ENCODE measurements around the gene ZFYVE21.
"Not testable (repeated sequence)": the region's sequence is repeated elsewhere in the genome, so short reads cannot be mapped to it uniquely, and the experiment has no call there.

The ZFYVE21 gene

DNA sequence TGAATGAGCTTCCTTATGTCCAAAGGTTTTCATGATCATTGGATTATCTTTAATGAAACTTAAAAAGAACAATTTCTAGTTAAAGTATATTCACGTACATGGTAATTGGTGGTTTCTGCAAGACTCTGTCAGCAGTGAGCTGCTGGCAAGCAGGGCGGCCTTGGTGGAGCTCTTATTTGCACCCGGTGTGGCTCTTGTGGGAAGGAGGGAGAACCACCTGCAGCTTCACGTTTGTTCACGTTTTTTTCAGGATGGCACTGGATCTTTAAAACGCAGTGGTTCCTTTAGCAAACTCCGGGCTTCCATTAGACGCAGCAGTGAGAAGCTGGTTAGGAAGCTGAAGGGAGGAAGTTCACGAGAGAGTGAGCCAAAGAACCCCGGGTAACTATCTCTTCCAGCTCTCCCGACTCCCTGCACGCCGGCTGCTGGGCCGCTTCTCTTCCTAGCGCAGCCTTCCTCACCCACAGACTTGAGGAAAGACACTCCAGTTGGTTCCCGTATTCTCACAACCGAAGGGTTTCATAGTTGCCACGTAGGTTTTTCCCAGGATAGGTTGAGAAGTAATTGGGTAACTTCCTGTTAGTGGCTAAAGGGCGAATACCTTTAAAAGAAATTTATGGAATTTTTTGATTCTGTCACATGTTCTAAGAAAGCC lies 28.7 kb upstream of the ZFYVE21 start:
- CTCF ChIA-PET, result no interaction called here
- Mint-ChIP-seq H3K27me3 (no peaks in the 10 kb centered on the region), H3K27ac (no peak overlapping the region), H3K36me3 (peaks cover 32% of the 10 kb centered on the region), H3K9me3 (no peaks in the 10 kb centered on the region), H3K4me3 (no peak overlapping the region), H3K4me1 (no peaks in the 10 kb centered on the region)
- DNase-seq, result no peak

GRCh38 chr14:103687712-103688111 lies 27.9 kb upstream of the ZFYVE21 start:
- CTCF ChIA-PET, result interaction anchor here (0.9 kb wide), 1 partner anchor 9 kb away, joined by 3 read pairs; no protein-coding TSS in a partner anchor
- Mint-ChIP-seq H3K4me1 (no peaks in the 10 kb centered on the region), H3K36me3 (peaks cover 31% of the 10 kb centered on the region), H3K9me3 (no peaks in the 10 kb centered on the region), H3K4me3 (no peak overlapping the region), H3K27ac (no peak overlapping the region), H3K27me3 (no peaks in the 10 kb centered on the region)
- DNase-seq, result no peak

GRCh38 chr14:103688441-103688840 lies 27.2 kb upstream of the ZFYVE21 start:
- H3K9me3 Mint-ChIP-seq, result no peaks in the 10 kb centered on the region
- no peak overlapping the region for H3K27ac Mint-ChIP-seq
- DNase-seq, result no peak
- no peak overlapping the region for H3K4me3 Mint-ChIP-seq
- H3K36me3 Mint-ChIP-seq, result peaks cover 26% of the 10 kb centered on the region
- no peaks in the 10 kb centered on the region for H3K4me1 Mint-ChIP-seq
- CTCF ChIA-PET, result interaction anchor here (0.9 kb wide), 1 partner anchor 10 kb away, joined by 3 read pairs; no protein-coding TSS in a partner anchor
- no peaks in the 10 kb centered on the region for H3K27me3 Mint-ChIP-seq

DNA sequence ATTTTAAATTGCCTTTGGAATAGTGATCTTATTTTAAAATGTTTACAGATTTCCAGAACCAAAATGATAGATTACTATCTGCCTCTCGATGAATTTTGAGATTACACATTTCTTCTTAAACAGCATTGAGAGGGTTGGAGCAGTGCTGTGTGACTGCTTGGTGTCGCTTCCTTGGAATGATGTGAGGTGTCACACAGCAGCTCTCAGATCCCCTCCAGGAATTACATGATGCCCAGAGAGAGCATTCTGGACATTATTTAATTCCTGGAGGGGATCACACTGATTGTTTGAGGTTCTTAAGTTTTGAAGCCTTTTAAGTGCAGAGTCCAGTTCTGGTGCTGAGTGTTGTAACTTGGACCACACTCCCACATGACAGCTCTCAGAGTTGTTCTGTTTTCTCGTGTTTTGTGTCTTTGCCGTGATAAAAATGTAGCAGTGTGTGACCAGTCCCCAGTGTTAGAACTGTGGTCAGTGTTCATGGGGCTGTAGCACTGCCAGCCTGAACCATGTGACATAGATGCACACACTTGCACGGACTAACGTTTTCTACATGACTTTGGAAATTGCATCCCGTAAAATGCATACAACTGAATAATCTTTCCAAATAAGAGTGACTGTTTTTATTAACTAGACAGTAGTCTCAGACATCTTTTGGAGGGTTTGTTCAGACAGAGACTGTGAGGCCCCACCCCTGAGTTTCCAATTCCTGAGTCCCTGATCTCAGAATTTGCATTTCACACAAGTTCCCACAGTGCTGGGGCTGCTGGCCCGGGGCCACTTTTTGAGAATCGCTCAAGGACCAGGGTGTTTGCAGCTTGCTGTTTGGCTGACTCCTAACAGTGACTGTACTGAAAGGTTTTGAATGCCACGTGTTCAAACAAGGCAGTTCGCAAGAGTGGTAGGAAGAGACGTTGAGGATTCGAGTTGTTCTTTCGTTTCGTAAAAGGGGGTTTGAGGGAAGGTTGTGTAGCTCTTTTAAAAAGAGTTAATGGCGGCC lies 26.4 kb upstream of the ZFYVE21 start:
- CTCF ChIA-PET, result no interaction called here
- no peaks in the 10 kb centered on the region for H3K27me3 Mint-ChIP-seq
- no peaks in the 10 kb centered on the region for H3K9me3 Mint-ChIP-seq
- no peak overlapping the region for H3K27ac Mint-ChIP-seq
- peaks cover 30% of the 10 kb centered on the region for H3K36me3 Mint-ChIP-seq
- DNase-seq, result no peak
- H3K4me1 Mint-ChIP-seq, result no peaks in the 10 kb centered on the region
- H3K4me3 Mint-ChIP-seq, result no peak overlapping the region

- Mint-ChIP-seq H3K27ac (peak overlapping the region; percentile 33), H3K9me3 (no peaks in the 10 kb centered on the region), H3K4me1 (no peaks in the 10 kb centered on the region), H3K4me3 (no peak overlapping the region), H3K27me3 (no peaks in the 10 kb centered on the region), H3K36me3 (peaks cover 27% of the 10 kb centered on the region)
- CTCF ChIA-PET, result no interaction called here
- no peak for DNase-seq
These were observed 25.3 kb upstream of the ZFYVE21 start for GRCh38 chr14:103690332-103690731.

GRCh38 chr14:103691655-103692054 lies 24.0 kb upstream of the ZFYVE21 start:
- H3K4me1 Mint-ChIP-seq, H3K27me3 Mint-ChIP-seq, DNase-seq, H3K4me3 Mint-ChIP-seq, H3K9me3 Mint-ChIP-seq, CTCF ChIA-PET, H3K27ac Mint-ChIP-seq: not testable (repeated sequence)
- peaks cover 22% of the 10 kb centered on the region for H3K36me3 Mint-ChIP-seq

GRCh38 chr14:103692159-103692558 lies 23.5 kb upstream of the ZFYVE21 start:
- H3K27ac Mint-ChIP-seq, result no peak overlapping the region
- peaks cover 5% of the 10 kb centered on the region for H3K4me1 Mint-ChIP-seq
- no peaks in the 10 kb centered on the region for H3K27me3 Mint-ChIP-seq
- CTCF ChIA-PET, result no interaction called here
- no peak overlapping the region for H3K4me3 Mint-ChIP-seq
- H3K36me3 Mint-ChIP-seq, result peaks cover 20% of the 10 kb centered on the region
- no peaks in the 10 kb centered on the region for H3K9me3 Mint-ChIP-seq
- DNase-seq, result no peak

- Mint-ChIP-seq H3K4me3 (no peak overlapping the region), H3K27ac (no peak overlapping the region), H3K27me3 (no peaks in the 10 kb centered on the region), H3K36me3 (peaks cover 22% of the 10 kb centered on the region), H3K9me3 (no peaks in the 10 kb centered on the region), H3K4me1 (peaks cover 8% of the 10 kb centered on the region)
- DNase-seq, result no peak
- CTCF ChIA-PET, result no interaction called here
These were observed 22.7 kb upstream of the ZFYVE21 start for GRCh38 chr14:103692871-103693270.

DNA sequence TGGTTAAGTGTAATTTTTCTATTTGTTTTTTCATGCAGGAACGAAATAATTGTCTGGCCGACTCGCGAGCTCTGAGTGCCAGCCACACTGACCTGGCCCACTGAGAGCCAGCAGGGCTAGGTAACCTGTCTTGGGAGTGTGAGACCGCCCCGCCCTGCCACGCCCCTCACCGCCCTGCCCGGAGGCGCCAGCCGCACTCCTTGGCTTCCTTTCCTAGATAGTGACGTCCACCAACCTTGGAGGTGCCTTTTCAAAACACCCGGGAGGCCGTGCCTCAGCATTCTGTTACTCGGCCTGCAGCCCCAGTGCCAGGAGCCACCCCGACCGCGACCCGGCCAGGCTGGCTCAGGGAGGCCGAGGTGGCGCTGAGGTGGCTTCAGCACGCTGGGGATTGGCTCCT lies 22.1 kb upstream of the ZFYVE21 start:
- H3K27ac Mint-ChIP-seq, result no peak overlapping the region
- no peaks in the 10 kb centered on the region for H3K27me3 Mint-ChIP-seq
- no peaks in the 10 kb centered on the region for H3K9me3 Mint-ChIP-seq
- CTCF ChIA-PET, result no interaction called here
- H3K36me3 Mint-ChIP-seq, result peaks cover 19% of the 10 kb centered on the region
- no peak overlapping the region for H3K4me3 Mint-ChIP-seq
- DNase-seq, result no peak
- peaks cover 8% of the 10 kb centered on the region for H3K4me1 Mint-ChIP-seq

- CTCF ChIA-PET, result interaction anchor here (1.5 kb wide), 1 partner anchor 12 kb away, joined by 4 read pairs; no protein-coding TSS in a partner anchor
- DNase-seq, result no peak
- H3K4me1 Mint-ChIP-seq, result peaks cover 8% of the 10 kb centered on the region
These were observed 21.0 kb upstream of the ZFYVE21 start for GRCh38 chr14:103694572-103695026.

DNA sequence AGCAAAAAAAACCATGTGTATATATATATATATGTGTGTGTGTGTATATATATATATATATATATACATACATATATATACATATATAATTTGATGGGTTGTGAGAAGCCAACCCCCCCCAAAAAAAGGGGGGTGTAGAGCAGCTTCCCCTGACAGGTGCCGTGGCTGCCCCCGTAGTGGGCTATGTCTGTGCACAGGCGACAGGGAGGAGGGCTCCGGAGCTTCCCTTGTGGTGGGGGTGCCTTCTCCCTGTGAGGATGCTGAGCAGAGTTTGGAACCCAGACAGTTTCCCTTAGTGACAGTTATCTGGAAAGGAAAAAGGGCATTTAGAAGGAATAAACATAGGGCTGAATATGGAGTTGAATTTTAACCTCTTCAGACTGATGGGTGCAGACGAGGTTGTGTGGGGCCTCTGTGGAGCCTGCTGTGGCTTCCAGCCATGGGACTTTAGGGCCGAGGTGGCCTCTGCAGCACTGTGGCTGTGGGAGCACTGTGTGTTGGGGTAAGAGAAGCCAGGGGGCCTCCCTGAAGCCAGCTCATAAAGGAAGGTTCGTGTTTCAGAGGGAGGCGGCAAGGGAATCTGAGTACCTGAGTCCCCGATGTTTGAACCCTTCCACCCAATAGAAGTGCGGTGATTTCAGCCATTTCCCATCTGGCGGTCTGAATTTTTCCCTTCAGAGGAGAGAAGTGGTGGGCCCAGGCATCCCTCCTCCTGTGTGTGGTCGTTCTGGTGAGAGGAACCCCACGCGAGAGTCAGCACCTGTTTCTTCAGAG lies 20.1 kb upstream of the ZFYVE21 start:
- Mint-ChIP-seq H3K4me1 (peaks cover 8% of the 10 kb centered on the region), H3K27me3 (no peaks in the 10 kb centered on the region), H3K4me3 (no peak overlapping the region), H3K27ac (no peak overlapping the region), H3K36me3 (peaks cover 13% of the 10 kb centered on the region), H3K9me3 (no peaks in the 10 kb centered on the region)
- CTCF ChIA-PET, result interaction anchor here (1.5 kb wide), 1 partner anchor 11 kb away, joined by 4 read pairs; no protein-coding TSS in a partner anchor
- DNase-seq, result no peak

More at GRCh38 chr14:103694572-103695026, 21.0 kb upstream of the ZFYVE21 start:
- Mint-ChIP-seq H3K4me3 (no peak overlapping the region), H3K27ac (no peak overlapping the region), H3K36me3 (peaks cover 14% of the 10 kb centered on the region), H3K27me3 (no peaks in the 10 kb centered on the region), H3K9me3 (no peaks in the 10 kb centered on the region)

GRCh38 chr14:103696070-103696402 lies 19.6 kb upstream of the ZFYVE21 start:
- peaks cover 13% of the 10 kb centered on the region for H3K36me3 Mint-ChIP-seq
- H3K27ac Mint-ChIP-seq, result no peak overlapping the region
- CTCF ChIA-PET, result no interaction called here
- H3K4me1 Mint-ChIP-seq, result peaks cover 8% of the 10 kb centered on the region
- no peaks in the 10 kb centered on the region for H3K9me3 Mint-ChIP-seq
- DNase-seq, result no peak
- H3K27me3 Mint-ChIP-seq, result no peaks in the 10 kb centered on the region
- no peak overlapping the region for H3K4me3 Mint-ChIP-seq

DNA sequence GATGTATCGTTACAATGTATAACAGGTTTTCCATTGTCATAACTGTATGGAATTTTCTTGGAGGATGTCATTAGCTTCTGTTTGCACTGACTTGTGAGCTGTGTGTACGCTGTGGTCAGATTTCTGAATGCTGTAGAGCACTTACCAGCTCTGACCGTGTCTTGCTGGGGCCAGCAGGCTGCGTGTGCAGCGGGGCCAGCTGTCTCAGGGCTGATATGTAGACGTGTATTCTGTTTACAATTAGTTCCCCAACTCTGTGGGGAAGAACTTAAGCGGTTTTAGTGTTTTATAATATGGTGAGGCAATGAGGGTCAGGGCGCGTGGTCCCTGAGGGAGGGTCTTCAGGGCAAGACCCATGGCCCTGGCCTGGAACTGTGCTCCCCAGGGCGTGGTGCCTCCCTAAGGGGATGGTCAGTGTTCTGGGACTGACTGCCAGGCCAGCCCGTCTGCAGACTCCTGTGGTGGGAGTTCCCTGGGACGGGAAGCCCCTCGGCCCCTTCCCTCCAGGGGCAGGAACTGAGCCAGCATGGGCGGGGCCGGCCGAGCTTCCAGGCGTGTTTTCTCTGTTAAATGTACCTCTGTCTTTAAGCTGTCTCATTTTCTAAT lies 19.0 kb upstream of the ZFYVE21 start:
- H3K4me1 Mint-ChIP-seq, result peaks cover 8% of the 10 kb centered on the region
- CTCF ChIA-PET, result no interaction called here
- DNase-seq, result no peak
- H3K27me3 Mint-ChIP-seq, result no peaks in the 10 kb centered on the region
- no peaks in the 10 kb centered on the region for H3K9me3 Mint-ChIP-seq
- no peak overlapping the region for H3K4me3 Mint-ChIP-seq
- peaks cover 13% of the 10 kb centered on the region for H3K36me3 Mint-ChIP-seq
- peak overlapping the region; percentile 33 for H3K27ac Mint-ChIP-seq

DNA sequence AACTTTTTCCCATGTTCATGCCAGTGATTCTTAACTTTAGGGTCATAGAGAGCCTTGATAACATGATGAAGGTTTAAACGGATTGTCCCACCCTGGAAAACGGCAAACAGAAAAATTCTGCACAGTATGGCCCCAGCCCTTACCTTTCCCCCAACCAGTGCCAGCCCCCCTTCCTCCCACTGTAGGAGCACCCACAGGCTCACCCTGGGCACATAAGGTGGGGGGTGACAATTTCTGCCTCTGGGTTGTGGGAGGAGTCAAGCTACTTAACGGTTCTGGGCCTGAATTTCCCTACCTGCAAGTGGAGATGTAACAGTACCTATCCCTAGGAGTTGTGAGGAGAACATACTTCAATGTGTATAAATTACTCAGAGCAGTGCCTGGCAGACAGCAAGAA lies 18.4 kb upstream of the ZFYVE21 start:
- no peaks in the 10 kb centered on the region for H3K9me3 Mint-ChIP-seq
- H3K36me3 Mint-ChIP-seq, result peaks cover 16% of the 10 kb centered on the region
- DNase-seq, result no peak
- peak overlapping the region; percentile 33 for H3K27ac Mint-ChIP-seq
- peaks cover 8% of the 10 kb centered on the region for H3K4me1 Mint-ChIP-seq
- CTCF ChIA-PET, result no interaction called here
- no peak overlapping the region for H3K4me3 Mint-ChIP-seq
- no peaks in the 10 kb centered on the region for H3K27me3 Mint-ChIP-seq

Data from activated naive CD4-positive, alpha-beta T cell treated with anti-CD3 and anti-CD28 coated beads, Interleukin-2, amount 10 ng/mL, durations not matched to agents 7 days and 5 days (primary cell).